PC-3 (cell line): Measurements from ENCODE around the gene MOV10. TPM values are rescaled to one million over a fixed set of nuclear protein-coding genes. Genes with fewer than 3 reads are reported as not detected.

Experiments used
- ATAC-seq: fragments of 200-7000 bp; cut with Tn5 transposase; 2 replicates; pipeline ENCODE4 v1.9.1; 2020; ENCODE audit warnings: mild to moderate bottlenecking, moderate library complexity
- BruUV-seq: library from RNA; stranded (reverse); fragments of 400-500 nt; replicated peaks from 2 replicates; lab custom pipeline; 2021; lab: Mats Ljungman, UMichigan
- CTCF ChIA-PET: fragments of 300-600 bp; sonication (Branson Sonifier 250); formaldehyde crosslinking; loops from one replicate; lab custom pipeline; 2022; ENCODE audit warnings: antibody characterized with exemption; lab: Charles Lee
- POLR2A ChIA-PET: fragments of 300-600 bp; sonication (Branson Sonifier 250); formaldehyde crosslinking; loops from one replicate; lab custom pipeline; 2022; ENCODE audit warnings: antibody characterized with exemption; ENCODE audit not compliant: unreplicated experiment; lab: Charles Lee
- DNase-seq: peaks from one replicate; pipeline ENCODE4 v3.0.0-alpha.2; 2015
- H2AFZ ChIP-seq: fragments of 300-600 bp; sonication (generic); 2 replicates; pipeline ENCODE4 v1.6.0; 2016; ENCODE audit warnings: antibody characterized with exemption, low read length
- H3F3A ChIP-seq: fragments of 300-600 bp; sonication (generic); one replicate; pipeline ENCODE4 v1.6.0; 2017; ENCODE audit warnings: antibody characterized with exemption, low read length, control low read depth, mild to moderate bottlenecking; ENCODE audit not compliant: unreplicated experiment
- H3K27ac ChIP-seq: fragments of 300-600 bp; sonication (generic); 2 replicates; pipeline ENCODE4 v1.5.1; 2016; ENCODE audit warnings: mild to moderate bottlenecking, low read length
- H3K27me3 ChIP-seq: fragments of 300-600 bp; sonication (generic); 2 replicates; pipeline ENCODE4 v1.6.1; 2016; ENCODE audit warnings: low read length, mixed read lengths
- H3K36me3 ChIP-seq: fragments of 300-600 bp; sonication (generic); 2 replicates; pipeline ENCODE4 v1.6.1; 2016; ENCODE audit warnings: low read depth, mixed run types, low read length, mixed read lengths
- H3K4me1 ChIP-seq: fragments of 300-600 bp; sonication (generic); 2 replicates; pipeline ENCODE4 v1.5.1; 2016; ENCODE audit warnings: low read length; ENCODE audit not compliant: insufficient read depth
- H3K4me2 ChIP-seq: fragments of 300-600 bp; sonication (generic); 2 replicates; pipeline ENCODE4 v1.6.0; 2016; ENCODE audit warnings: low read length
- H3K4me3 ChIP-seq: fragments of 300-600 bp; sonication (generic); 2 replicates; pipeline ENCODE4 v1.5.1; 2016; ENCODE audit warnings: mild to moderate bottlenecking, low read length, mixed read lengths
- H3K79me2 ChIP-seq: fragments of 300-600 bp; sonication (generic); 2 replicates; pipeline ENCODE4 v1.6.1; 2017; ENCODE audit warnings: low read length, mixed read lengths
- H3K9ac ChIP-seq: fragments of 300-600 bp; sonication (generic); 2 replicates; pipeline ENCODE4 v1.6.0; 2016; ENCODE audit warnings: mild to moderate bottlenecking, low read length
- H3K9me2 ChIP-seq: fragments of 300-600 bp; sonication (generic); replicated peaks from 2 replicates; pipeline ENCODE4 v1.6.1; 2016; ENCODE audit warnings: mixed run types, low read length, mixed read lengths
- H3K9me3 ChIP-seq: fragments of 300-600 bp; sonication (generic); 2 replicates; pipeline ENCODE4 v1.6.1; 2016; ENCODE audit warnings: low read length, mixed read lengths
- H4K20me1 ChIP-seq: fragments of 300-600 bp; sonication (generic); 2 replicates; pipeline ENCODE4 v1.6.1; 2016; ENCODE audit warnings: low read length, mixed read lengths
- CTCF ChIP-seq: fragments of 300-600 bp; sonication (generic); conservative IDR thresholded peaks from 2 replicates; pipeline ENCODE4 v1.5.1; 2017; ENCODE audit warnings: antibody characterized with exemption, low read depth, mild to moderate bottlenecking, low read length
- EZH2 ChIP-seq: fragments of 300-600 bp; sonication (generic); IDR thresholded peaks from one replicate; pipeline ENCODE4 v1.6.1; 2017; ENCODE audit warnings: antibody characterized with exemption, mild to moderate bottlenecking, low read length; ENCODE audit not compliant: unreplicated experiment
- EZH2phosphoT487 ChIP-seq: fragments of 300-600 bp; sonication (generic); IDR thresholded peaks from 2 replicates; pipeline ENCODE4 v1.6.1; 2018; ENCODE audit warnings: mild to moderate bottlenecking, antibody characterized with exemption, low read length, borderline replicate concordance
- intact Hi-C: fragments of 100-400 bp; cut with micrococcal nuclease; formaldehyde crosslinking; loops from 2 replicates; pipeline ENCODE4 v1.9.0; 2023
- total RNA-seq: library from RNA; depleted of rRNA; stranded (reverse); fragments of >200 nt; gene quantifications from 2 replicates; pipeline ENCODE4 v1.2.3, GENCODE V29; 2014

The MOV10 gene
- total RNA-seq, 1 experiment from 2014 or later = 68.5 TPM

- ATAC-seq = peak; percentile 49
Observed at GRCh38 chr1:112706505-112707220, 32.2 kb downstream of the MOV10 start, which contains the start of gene RHOC. Gene RHOC (minus strand): TSS chr1:112707127. CDS start chr1:112703799, 3,328 bp downstream.

GRCh38 chr1:112707221-112708001, 33.0 kb downstream of the MOV10 start:
- ChIA-PET CTCF (interaction anchor here (0.6 to 1.5 kb wide), 6 partner anchors 33 to 313 kb away, joined by 3 to 7 read pairs (median 4); partner anchors contain the start of gene MOV10), POLR2A (no interaction called here)
- Histone ChIP-seq H3K4me2 (peak overlapping the region; percentile 88), H3K9me3 (no peaks in the 10 kb centered on the region), H3K4me3 (peak overlapping the region; percentile 97), H3K36me3 (peaks cover 9% of the 10 kb centered on the region; the same call in 1 of the 2 replicates), H4K20me1 (no peaks in the 10 kb centered on the region), H3F3A (peaks cover 3% of the 10 kb centered on the region), H3K27me3 (no peaks in the 10 kb centered on the region), H3K9me2 (no peaks in the 10 kb centered on the region), H2AFZ (peak overlapping the region; percentile 90), H3K79me2 (peaks cover 38% of the 10 kb centered on the region), H3K27ac (peak overlapping the region; percentile 31), H3K4me1 (peaks cover 37% of the 10 kb centered on the region), H3K9ac (peak overlapping the region; percentile 97)
- intact Hi-C loops = loop anchor here (1.0 to 5.0 kb wide), 4 partner anchors 33 to 241 kb away; partner anchors contain the start of genes CAPZA1, MOV10 and ST7L
- TF ChIP-seq EZH2 = no peak
- TF ChIP-seq EZH2phosphoT487 = no peak
- peak; percentile 86 for TF ChIP-seq CTCF
- DNase-seq (peak; percentile 89), ATAC-seq (peak; percentile 61)
- no TSS peak for BruUV-seq

More at GRCh38 chr1:112706505-112707220, 32.2 kb downstream of the MOV10 start, which contains the start of gene RHOC:
- intact Hi-C loops = loop anchor here (1.0 to 5.0 kb wide), 4 partner anchors 32 to 240 kb away; partner anchors contain the start of genes CAPZA1, MOV10 and ST7L
- no TSS peak for BruUV-seq
- Histone ChIP-seq H3K4me3 (peak within 1 kb of the TSS; percentile 97), H3K4me2 (peak within 1 kb of the TSS; percentile 98), H3K4me1 (peaks cover 45% of the 10 kb centered on the region), H3K9ac (peak within 1 kb of the TSS; percentile 97), H3K27ac (peak within 1 kb of the TSS; percentile 97), H3K9me3 (no peaks in the 10 kb centered on the region), H2AFZ (peak within 1 kb of the TSS; percentile 90), H3K27me3 (no peaks in the 10 kb centered on the region), H3K9me2 (no peaks in the 10 kb centered on the region), H4K20me1 (no peaks in the 10 kb centered on the region), H3K79me2 (peaks cover 46% of the 10 kb centered on the region), H3K36me3 (peaks cover 10% of the 10 kb centered on the region; the same call in 1 of the 2 replicates), H3F3A (peaks cover 3% of the 10 kb centered on the region)
- no peak for TF ChIP-seq EZH2
- TF ChIP-seq EZH2phosphoT487 = no peak
- no peak for TF ChIP-seq CTCF
- peak; percentile 76 for DNase-seq
- POLR2A ChIA-PET = no interaction called here
- CTCF ChIA-PET = interaction anchor here (0.7 to 1.0 kb wide), 2 partner anchors 33 to 205 kb away, joined by 4 read pairs; no protein-coding TSS in a partner anchor
